Measurements from ENCODE around the gene PTTG1IP. TPM values are rescaled to one million over a fixed set of nuclear protein-coding genes. Genes with fewer than 3 reads are reported as not detected.
A peak's percentile ranks its signal among the peaks of the same experiment; 100 is the strongest.
"Not testable (repeated sequence)": the region's sequence is repeated elsewhere in the genome, so short reads cannot be mapped to it uniquely, and the experiment has no call there.

Gene PTTG1IP
- total RNA-seq, 4 donors from 2014 or later, result 83.1 to 132 (median 114) TPM

DNA sequence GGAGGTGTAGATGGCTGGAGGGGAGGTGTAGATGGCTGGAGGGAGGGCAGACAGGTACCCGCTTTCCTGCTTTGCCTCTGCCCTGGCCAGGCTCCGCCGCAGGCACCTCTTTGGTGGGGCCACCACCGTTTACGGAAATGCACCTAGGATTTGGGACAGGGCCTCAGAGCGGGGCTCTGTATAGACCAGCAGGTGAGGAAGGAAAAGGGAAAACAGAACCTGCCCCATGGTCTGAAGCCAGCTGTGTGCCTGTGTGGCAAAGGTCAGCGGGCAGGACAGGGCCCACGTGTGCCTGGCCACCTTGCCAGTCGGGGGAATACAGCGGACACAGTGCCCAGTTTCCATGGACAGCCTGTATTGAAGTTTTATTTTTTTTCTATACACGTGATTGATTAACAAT, 12.1 kb upstream of the PTTG1IP start:
- H3K4me3 ChIP-seq, result no peak overlapping the region
- H3K27me3 ChIP-seq, result peaks cover 0 to 39% (median 0%) of the 10 kb centered on the region in 4 donors
- no peak overlapping the region for H3K27ac ChIP-seq
- no peak for TF ChIP-seq POLR2A (IDR thresholded peaks at IDR 0.05)
- TF ChIP-seq, protein P1, sequence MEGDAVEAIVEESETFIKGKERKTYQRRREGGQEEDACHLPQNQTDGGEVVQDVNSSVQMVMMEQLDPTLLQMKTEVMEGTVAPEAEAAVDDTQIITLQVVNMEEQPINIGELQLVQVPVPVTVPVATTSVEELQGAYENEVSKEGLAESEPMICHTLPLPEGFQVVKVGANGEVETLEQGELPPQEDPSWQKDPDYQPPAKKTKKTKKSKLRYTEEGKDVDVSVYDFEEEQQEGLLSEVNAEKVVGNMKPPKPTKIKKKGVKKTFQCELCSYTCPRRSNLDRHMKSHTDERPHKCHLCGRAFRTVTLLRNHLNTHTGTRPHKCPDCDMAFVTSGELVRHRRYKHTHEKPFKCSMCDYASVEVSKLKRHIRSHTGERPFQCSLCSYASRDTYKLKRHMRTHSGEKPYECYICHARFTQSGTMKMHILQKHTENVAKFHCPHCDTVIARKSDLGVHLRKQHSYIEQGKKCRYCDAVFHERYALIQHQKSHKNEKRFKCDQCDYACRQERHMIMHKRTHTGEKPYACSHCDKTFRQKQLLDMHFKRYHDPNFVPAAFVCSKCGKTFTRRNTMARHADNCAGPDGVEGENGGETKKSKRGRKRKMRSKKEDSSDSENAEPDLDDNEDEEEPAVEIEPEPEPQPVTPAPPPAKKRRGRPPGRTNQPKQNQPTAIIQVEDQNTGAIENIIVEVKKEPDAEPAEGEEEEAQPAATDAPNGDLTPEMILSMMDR (IDR thresholded peaks at IDR 0.05), result no peak
- WGBS, 2 donors, result 73 to 78% methylated on average over 10 to 11 of the region's 11 CpGs
- no peaks in the 10 kb centered on the region for H3K9me3 ChIP-seq
- no peak for DNase-seq
- no peaks in the 10 kb centered on the region for H3K36me3 ChIP-seq
- H3K4me1 ChIP-seq, result peaks cover 0 to 31% (median 13%) of the 10 kb centered on the region in 3 donors
- intact Hi-C loops (cut with DNase I), result no loop called here

DNA sequence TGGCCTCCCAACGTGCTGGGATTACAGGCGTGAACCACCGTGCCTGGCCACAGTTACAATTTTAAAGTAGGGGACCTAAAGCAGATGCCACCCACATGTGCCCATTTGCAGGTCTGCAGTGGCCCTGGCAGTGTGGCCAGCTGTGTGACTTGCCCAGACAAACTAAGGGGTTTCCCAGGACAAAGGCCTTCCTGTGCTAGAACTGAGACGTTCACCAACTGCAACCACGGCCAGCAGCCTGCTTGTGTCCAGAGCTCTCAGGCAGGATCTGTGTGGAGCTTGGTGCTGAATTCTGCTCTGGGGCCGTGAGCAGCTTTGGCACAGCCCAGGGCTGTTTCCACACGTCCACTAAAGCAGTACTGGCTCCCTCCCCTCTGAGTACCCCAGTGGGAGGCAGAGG, 10.6 kb upstream of the PTTG1IP start:
- Histone ChIP-seq H3K27me3 (peaks cover 0 to 24% (median 0%) of the 10 kb centered on the region in 4 donors), H3K27ac (no peak overlapping the region), H3K4me1 (peaks cover 0 to 22% (median 12%) of the 10 kb centered on the region in 3 donors), H3K4me3 (no peak overlapping the region), H3K36me3 (no peaks in the 10 kb centered on the region), H3K9me3 (no peaks in the 10 kb centered on the region)
- no peak for TF ChIP-seq POLR2A (IDR thresholded peaks at IDR 0.05)
- TF ChIP-seq, protein P1 (IDR thresholded peaks at IDR 0.05), result no peak
- DNase-seq, result no peak
- WGBS, 2 donors, result 35 to 85% methylated on average over 2 to 6 of the region's 7 CpGs
- intact Hi-C loops (cut with DNase I), result no loop called here

DNA sequence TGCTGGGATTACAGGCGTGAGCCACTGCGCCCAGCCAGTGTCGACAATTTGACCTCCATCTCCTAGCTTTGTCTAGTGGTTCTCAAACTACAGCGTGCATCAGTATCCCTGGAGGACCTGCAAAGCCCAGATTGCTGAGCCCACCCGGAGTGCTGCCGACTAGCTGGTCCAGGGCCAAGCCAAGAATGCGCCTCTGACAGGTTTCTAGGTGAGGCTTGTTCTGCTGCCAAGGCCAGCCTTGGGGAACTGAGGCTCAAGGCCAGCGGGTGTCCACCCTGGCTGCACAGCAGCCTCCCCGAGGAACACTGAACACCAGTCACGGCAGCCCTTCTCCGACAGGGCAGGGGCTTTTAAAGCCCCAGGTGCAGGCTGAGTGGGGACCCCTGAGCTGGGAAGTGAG, 9.8 kb upstream of the PTTG1IP start:
- intact Hi-C loops (cut with DNase I), result no loop called here
- Histone ChIP-seq H3K36me3 (no peaks in the 10 kb centered on the region), H3K27me3 (peaks cover 0 to 16% (median 0%) of the 10 kb centered on the region in 4 donors), H3K4me3 (no peak overlapping the region), H3K4me1 (peaks cover 0 to 22% (median 5%) of the 10 kb centered on the region in 3 donors), H3K9me3 (no peaks in the 10 kb centered on the region), H3K27ac (no peak overlapping the region)
- TF ChIP-seq, protein P1 (IDR thresholded peaks at IDR 0.05), result no peak
- TF ChIP-seq POLR2A (IDR thresholded peaks at IDR 0.05), result no peak
- WGBS, 2 donors, result 86 to 100% methylated on average over 1 to 3 of the region's 11 CpGs
- no peak for DNase-seq

DNA sequence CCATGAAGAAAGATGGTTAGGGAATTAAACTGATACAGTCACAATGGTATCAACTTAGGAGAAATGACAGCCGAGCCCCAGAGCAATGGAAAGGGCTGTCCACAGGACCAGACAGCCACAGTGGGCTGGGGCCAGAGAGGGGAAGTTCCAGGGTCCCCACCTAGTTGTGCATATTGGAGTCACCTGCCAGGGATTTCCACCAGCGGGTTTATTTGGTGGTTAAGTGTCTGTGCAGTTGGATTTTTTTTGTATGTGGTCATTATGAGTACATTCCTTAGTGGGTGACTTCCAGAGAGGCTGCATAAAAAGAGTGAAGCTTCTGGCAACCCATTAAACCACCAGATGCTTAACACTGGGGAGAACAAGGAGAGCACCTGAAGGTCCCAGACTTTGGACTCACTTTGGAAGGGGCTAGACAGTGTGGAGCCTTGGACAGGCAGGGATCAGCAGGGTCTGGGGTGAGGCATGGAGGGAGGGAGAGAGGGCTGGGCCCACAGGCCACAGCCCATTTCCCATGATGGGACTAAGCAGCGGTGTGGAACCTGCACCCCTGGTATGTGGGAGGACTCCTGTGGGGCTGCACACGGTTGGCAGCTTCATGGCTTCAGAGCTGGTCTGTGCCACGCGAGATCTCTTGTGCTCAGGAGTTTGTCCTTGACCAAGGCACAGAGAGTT, 7.8 kb upstream of the PTTG1IP start:
- no peaks in the 10 kb centered on the region for H3K36me3 ChIP-seq
- H3K4me1 ChIP-seq, result peaks cover 0 to 22% (median 5%) of the 10 kb centered on the region in 3 donors
- TF ChIP-seq, protein P1 (IDR thresholded peaks at IDR 0.05), result no peak
- TF ChIP-seq POLR2A (IDR thresholded peaks at IDR 0.05), result no peak
- peaks cover 0 to 8% (median 0%) of the 10 kb centered on the region in 4 donors for H3K27me3 ChIP-seq
- intact Hi-C loops (cut with DNase I), result no loop called here
- no peak for DNase-seq
- no peak overlapping the region for H3K4me3 ChIP-seq
- WGBS, 2 donors, result 54 to 56% methylated on average over 5 to 6 of the region's 6 CpGs
- H3K27ac ChIP-seq, result peak overlapping the region in 3 of 4 donors; percentile 16 to 63 (median 58)
- no peaks in the 10 kb centered on the region for H3K9me3 ChIP-seq

DNA sequence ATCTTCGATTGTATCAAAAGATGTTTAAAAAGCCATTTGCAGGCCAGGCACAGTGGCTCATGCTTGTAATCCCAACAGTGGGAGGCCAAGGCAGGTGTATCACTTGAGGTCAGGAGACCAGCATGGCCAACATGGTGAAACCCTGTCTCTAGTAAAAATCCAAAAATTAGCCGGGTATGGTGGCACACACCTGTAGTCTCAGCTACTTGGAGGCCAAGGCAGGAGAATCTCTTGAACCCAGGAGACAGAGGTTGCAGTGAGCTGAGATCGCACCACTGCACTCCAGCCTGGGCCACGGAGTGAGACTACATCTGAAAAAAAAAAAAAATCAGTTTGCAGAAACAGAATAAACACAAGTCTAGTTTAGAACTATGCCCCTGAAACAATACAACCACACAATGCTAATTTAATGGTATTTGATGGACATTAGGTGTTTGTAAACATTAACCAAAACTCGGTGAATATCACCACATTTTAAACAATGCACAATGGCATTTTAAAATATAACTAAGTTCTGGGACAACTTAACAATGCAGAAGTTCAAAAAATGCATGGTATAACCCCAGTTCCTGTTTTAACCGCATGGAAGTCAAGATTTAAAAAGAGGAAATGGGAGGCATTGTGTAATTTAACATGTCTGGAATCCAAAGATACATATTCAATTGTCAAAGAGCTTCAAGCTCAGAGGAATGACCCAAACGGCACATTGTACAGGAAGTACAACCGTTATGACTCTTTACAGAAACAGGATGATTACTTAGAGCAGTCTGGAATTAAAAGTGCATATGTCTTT, 7.1 kb upstream of the PTTG1IP start:
- Histone ChIP-seq H3K9me3 (no peaks in the 10 kb centered on the region), H3K4me3 (no peak overlapping the region), H3K36me3 (no peaks in the 10 kb centered on the region), H3K27me3 (peaks cover 0 to 2% (median 0%) of the 10 kb centered on the region in 4 donors), H3K4me1 (peaks cover 1 to 29% (median 9%) of the 10 kb centered on the region in 3 donors), H3K27ac (peak overlapping the region in 3 of 4 donors; percentile 16 to 63 (median 58))
- no peak for TF ChIP-seq POLR2A (IDR thresholded peaks at IDR 0.05)
- intact Hi-C loops (cut with DNase I), result no loop called here
- DNase-seq, result no peak
- 46 to 52% methylated on average over 8 of the region's 8 CpGs for WGBS, 2 donors

DNA sequence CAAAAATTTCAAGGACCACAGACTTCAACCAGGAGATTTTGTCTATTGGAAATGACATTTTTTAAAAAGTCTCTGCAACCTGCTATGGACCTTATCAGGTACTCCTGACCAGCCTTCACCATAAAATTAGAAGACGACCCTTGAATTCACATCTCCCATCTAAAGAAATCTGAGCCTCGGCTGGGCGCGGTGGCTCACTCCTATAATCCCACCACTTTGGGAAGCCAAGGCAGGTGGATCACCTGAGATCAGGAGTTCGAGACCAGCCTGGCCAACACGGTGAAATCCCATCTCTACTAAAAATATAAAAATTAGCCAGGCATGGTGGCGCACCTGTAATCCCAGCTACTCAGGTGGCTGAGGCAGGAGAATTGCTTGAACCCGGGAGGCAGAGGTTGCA, 5.7 kb upstream of the PTTG1IP start:
- intact Hi-C loops (cut with DNase I); H3K27me3 ChIP-seq; H3K36me3 ChIP-seq; H3K4me3 ChIP-seq; H3K9me3 ChIP-seq; DNase-seq: not testable (repeated sequence)
- Histone ChIP-seq H3K4me1 (peaks cover 11 to 43% (median 11%) of the 10 kb centered on the region in 3 donors), H3K27ac (peak overlapping the region in 2 of 4 donors; percentile 10 to 48)
- WGBS, 2 donors, result 80 to 96% methylated on average over 1 to 8 of the region's 8 CpGs
